ENCODE data around the gene CD1C.
"Not testable (repeated sequence)": the region's sequence is repeated elsewhere in the genome, so short reads cannot be mapped to it uniquely, and the experiment has no call there.

The CD1C gene

DNA sequence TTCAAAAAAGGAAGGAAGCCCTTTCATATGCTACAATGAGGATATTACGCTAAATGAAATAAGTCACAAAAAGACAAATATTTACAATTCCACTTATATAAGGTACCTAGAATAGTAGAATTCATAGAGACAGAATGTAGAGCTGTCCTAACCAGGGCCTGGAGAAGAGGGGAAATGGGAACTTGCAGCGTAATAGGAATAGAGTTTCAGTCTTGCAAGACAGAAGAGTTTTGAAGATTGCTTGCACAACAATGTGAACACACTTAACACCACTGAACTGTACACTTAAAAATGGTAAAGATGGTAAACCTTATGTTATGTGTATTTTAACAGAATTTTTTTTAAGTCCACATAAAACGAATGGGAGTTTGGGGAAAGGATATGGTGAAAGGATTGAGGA, 38.7 kb downstream of the CD1C start:
- DNase-seq (ENCODE audit: low read depth, low spot score) = no peak

DNA sequence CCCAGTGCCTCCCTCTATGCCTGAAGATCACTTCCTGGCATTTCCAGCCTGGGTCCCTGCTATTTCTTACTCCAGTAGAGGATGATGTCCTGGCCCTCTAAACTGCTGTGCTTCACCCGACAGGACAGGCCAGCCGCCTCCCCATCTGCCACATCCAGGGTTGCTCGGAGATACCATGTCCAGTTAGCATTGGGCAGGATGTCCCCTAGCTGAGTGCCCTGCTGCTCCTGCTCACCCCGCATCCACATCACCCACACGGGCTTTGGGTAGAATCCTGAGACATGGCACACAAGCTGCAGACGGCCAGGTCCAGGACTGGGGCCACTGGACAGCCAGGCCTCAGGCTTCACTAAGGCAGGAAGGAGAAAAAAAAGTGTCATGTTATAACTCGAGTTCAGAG, 39.6 kb downstream of the CD1C start:
- DNase-seq (ENCODE audit: low read depth, low spot score) = no peak

DNA sequence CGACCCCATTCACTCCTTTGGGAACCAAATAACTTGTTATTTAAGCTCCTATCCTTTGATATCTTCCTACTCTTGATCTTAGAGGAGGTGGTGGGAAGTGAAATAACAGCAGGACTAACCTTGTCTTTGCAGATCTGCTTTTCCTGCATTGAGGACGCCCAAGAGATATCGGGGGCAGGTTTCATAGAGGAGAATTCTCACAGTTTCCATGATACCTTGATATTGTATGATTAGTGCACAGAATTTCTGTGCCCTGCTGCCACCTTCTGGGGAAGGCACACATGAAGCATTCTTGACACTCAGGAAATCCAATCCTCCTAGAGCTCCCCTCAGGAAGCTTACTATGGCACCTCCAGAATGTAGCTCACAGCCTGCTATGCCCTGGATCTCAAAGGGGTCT, 40.0 kb downstream of the CD1C start:
- no peak for DNase-seq (ENCODE audit: low read depth, low spot score)

DNA sequence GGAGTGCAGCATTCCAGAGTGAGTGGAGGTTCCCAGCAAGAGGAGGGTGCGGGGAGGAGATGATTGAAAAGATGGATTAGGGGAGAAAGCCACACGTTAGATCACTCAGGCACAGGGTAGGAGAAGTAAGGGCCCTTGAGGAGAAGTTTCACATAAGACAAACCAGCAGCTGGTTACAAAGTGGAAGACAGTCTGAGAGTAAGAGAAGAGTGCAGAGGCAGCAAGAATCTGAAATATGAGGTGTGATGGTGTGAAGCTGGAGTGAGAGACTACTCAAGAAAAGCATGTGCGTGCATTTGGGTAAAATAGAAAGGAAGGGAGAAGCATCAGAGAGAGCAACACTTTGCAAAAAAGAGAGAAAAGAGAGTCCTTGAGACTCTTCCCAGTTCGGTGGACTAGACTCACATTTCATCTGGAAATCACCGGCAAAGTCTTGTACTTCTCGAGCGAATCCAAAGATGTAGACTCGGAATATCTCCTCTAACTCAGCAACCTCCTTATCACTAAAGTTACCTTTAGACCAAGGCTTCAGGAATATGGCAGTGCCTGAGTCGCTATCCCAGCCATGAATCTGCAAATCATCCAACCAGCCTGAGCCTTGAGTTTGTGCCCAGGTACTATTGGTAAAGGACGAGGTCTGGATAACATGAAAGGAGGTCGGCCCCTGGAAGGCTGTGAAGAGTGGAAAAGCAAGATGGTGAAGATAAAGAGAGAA, 40.8 kb downstream of the CD1C start:
- no peak for DNase-seq (ENCODE audit: low read depth, low spot score)

DNA sequence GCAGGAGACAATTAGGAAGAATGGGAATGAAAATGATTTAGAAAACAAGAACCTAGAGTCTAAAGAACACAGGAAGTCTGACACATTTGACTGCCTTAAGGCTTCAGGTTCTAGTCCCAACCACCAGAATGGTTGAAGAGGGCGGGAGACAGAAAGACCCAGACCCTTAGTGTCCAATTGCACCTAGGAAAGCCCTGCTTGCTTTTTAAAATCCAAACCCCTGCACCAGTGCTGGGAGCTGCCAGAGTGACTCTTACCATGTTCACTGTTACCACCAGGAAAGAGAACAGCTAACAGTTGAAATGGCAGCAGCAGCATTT, 41.3 kb downstream of the CD1C start:
- no peak for DNase-seq (ENCODE audit: low read depth, low spot score)

DNA sequence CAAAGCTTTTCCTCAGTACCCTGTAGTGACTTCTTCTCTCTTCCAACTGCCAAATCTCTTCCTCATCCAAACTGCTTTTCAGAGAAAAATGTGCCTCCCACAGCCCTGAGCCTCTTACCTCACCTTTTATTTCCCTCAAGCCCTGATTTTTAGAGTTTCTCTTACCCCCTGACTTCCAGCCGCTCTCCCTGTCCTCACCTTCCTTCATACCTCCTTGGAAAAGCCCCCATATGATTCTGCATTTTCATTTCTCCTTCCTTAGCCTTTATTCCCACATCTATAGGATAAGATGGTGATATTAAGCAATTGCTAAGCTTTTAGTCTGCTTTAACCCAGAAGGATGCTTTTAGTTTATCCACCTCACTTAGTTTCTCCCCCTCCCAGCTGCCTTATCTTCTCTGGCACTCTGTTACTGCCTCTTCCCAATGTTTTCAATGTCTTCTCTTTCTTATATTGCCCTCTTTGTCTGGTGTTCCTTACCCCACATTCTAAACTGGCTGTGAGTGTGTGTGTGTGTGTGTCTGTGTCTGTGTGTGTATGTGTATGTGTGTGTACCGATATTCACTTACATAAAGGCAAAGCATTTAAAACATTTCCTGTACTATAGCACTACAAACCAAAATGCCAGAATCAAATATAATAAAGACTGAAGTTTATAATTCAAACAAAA, 41.9 kb downstream of the CD1C start, which contains the start of gene CD1B:
Gene CD1B, minus strand, starts transcription at position 51 of the 670 bp plus-strand sequence. CDS start 108 bp downstream, outside the sequence.
- DNase-seq (ENCODE audit: low read depth, low spot score) = no peak

DNA sequence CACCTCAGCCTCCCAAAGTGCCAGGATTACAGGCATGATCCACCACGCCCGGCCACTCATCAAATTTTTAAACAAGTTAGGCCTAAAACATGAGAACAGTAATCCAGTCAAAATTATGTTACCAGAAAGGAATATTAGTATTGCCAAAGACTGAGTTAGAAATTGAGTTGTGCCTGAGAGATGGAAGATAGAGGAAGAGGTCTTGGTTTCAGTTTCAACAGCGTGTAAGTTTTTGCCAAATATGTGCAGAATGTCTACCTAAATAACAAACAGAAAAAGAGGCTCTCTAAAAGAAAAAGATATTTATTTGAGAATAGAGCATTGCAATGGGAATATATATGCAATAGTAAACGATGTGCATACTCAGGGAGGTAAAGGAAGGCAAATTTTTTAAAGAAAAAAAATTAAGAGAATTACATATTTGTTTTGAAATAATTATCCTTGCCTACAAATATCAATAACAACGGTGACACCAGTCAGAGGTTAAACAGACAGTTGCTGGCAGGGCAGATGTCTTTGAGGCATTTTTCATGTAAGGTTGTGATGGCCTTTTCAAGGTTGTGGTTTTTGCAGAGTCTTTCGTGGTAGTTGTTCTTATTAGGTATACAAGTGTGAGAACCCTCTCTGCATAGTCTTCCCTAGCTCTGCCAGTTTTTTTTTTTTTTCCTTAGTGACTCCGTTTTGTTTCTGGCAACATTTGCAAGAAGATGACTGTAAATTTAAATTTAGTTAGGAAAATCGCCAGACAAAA, 43.9 kb downstream of the CD1C start:
- no peak for DNase-seq (ENCODE audit: low read depth, low spot score)

DNA sequence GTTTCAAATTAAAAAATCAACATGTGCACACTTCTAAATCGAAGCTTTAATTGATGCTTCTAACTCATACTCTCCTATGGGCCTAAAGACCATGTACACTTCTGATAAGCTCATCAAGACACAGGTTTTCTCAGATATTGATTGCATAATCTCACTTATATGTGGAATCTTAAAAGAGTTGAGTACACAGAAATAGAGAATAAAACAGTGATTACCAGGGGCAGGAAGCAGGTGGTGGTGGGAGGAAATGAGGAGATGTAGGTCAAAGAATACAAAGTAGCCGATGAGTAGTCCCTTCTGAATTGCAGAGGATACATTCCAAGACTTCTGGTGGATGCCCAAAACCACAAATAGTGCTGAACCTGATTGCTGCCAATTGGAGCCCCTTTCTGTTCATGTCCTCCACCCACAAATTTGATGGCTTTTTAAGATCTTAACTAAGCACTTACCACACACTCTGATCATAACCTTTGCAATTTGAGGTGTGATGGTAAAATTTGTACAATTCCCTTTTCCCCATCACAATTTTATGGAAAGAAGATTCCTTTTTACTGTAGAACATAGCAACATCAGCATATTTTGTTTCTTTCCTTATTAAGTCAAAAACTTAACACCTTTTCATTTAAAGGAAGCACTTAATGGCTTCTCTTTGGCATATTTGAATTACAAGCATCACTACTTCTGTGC, 44.9 kb downstream of the CD1C start:
- no peak for DNase-seq (ENCODE audit: low read depth, low spot score)

DNA sequence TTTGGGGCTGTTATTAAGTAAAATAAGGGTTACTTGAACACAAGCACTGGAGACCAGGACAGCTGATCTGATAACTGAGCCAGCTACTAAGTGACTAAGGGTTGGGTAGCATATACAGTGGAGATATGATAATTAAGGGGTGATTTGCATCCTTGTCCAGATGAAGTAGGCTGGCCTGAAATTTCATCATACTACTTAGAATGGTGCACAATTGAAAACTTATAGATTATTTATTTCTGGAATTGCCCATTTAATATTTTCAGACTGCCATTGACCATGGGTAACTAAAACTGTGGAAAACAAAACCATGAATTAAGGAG, 45.5 kb downstream of the CD1C start:
- DNase-seq (ENCODE audit: low read depth, low spot score) = no peak

DNA sequence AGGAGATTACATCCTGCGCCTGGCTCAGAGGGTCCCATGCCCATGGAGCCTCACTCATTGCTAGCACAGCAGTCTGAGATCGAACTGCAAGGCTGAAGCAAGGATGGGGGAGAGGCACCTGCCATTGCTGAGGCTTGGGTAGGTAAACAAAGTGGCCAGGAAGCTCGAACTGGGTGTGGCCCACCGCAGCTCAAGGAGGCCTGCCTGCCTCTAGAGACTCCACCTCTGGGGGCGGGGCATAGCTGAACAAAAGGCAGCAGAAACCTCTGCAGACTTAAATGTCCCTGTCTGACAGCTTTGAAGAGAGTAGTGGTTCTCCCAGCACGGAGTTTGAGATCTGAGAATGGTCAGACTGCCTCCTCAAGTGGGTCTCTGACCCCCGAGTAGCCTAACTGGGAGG, 46.7 kb downstream of the CD1C start:
- DNase-seq (ENCODE audit: low read depth, low spot score) = not testable (repeated sequence)

Measured in activated CD4-positive, CD25-positive, alpha-beta regulatory T cell treated with anti-CD3 and anti-CD28 coated beads, Interleukin-2, amount 50 U/mL, for 16 hours (primary cell).